Epithelial cell of proximal tubule (primary cell): ENCODE results near the gene KATNAL2. TPM values are rescaled to one million over a fixed set of nuclear protein-coding genes. Genes with fewer than 3 reads are reported as not detected.
A peak's percentile ranks its signal among the peaks of the same experiment; 100 is the strongest.

Experiments used
- DNase-seq: peaks from one replicate; pipeline ENCODE4 v3.0.0-alpha.2; 2011; ENCODE audit warnings: low read depth
- H3K4me3 ChIP-seq: 2 replicates; pipeline ENCODE4 v1.5.1; 2011; ENCODE audit warnings: low read depth, mild to moderate bottlenecking, low read length
- total RNA-seq: library from RNA; depleted of rRNA; stranded (reverse); fragments of >200 nt; gene quantifications from 2 replicates; pipeline ENCODE4 v1.2.3, GENCODE V29; 2015
- TF ChIP-seq, protein P1 (sequence below): conservative IDR thresholded peaks from 2 replicates; pipeline ENCODE4 v1.5.1; 2012; ENCODE audit warnings: low read depth, mild to moderate bottlenecking, low read length

KATNAL2 gene
- total RNA-seq, 1 donor from 2014 or later = 0.06 TPM

DNA sequence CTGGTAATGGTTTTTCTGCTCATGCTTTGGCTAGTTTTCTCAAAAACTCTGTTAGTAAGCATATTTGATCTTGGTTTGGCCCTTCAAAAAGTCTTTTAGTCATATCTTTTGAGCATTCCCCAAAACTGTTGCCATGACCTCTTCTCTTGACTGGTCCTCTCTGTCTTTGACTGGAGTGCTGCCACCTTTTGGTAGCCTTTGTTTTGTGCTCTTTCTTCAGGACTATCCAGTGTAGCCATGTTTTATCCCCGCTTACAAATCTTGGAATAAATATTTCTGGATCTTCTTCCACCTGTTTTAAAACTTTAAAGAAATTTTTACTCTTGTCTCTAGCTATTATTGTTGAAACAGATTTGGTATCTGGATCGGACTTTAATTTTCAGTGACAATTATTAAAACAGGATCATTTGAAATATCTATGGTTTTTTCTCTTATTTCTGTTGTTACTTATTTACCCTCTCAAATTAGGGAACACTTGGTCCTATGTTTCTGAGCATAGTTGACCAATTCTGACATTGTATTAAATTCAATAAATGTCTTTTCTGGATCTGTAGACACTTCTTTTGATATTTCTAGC lies 119.0 kb downstream of the KATNAL2 start:
- DNase-seq = no peak
- TF ChIP-seq, protein P1, sequence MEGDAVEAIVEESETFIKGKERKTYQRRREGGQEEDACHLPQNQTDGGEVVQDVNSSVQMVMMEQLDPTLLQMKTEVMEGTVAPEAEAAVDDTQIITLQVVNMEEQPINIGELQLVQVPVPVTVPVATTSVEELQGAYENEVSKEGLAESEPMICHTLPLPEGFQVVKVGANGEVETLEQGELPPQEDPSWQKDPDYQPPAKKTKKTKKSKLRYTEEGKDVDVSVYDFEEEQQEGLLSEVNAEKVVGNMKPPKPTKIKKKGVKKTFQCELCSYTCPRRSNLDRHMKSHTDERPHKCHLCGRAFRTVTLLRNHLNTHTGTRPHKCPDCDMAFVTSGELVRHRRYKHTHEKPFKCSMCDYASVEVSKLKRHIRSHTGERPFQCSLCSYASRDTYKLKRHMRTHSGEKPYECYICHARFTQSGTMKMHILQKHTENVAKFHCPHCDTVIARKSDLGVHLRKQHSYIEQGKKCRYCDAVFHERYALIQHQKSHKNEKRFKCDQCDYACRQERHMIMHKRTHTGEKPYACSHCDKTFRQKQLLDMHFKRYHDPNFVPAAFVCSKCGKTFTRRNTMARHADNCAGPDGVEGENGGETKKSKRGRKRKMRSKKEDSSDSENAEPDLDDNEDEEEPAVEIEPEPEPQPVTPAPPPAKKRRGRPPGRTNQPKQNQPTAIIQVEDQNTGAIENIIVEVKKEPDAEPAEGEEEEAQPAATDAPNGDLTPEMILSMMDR = peak; percentile 72

DNA sequence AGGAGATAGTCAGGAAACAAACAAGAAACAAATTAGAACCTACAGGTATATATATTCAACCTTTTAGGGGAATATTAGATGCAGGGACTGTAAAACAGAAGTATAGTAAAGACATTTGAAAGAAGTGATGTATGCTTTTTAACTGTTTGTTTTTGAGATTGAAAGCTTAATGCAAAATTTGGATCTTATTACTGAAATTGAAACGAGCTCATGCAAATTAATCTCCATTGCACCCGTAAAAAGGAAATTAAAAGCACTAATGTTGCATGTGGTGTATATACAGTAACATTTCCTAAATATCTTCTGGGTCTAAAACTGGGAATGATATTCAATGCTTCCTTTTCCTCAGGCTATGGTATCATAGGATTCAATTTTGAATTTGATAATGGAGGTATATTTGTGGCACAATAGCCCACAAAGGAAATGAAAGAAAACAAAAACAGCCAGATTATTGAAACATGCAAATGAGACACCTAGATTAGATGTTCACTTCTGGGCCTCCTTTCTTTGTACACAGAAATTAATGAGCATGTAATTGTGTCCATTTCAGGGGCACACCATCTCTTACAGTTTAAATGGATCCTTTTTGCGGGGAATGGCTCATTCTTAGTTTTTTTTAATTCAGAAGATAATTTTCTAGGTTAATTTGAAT lies 119.7 kb downstream of the KATNAL2 start:
- TF ChIP-seq, protein P1 = no peak
- H3K4me3 ChIP-seq = no peak overlapping the region
- no peak for DNase-seq

More for the DNA sequence above, 119.0 kb downstream of the KATNAL2 start:
- no peak overlapping the region for H3K4me3 ChIP-seq

DNA sequence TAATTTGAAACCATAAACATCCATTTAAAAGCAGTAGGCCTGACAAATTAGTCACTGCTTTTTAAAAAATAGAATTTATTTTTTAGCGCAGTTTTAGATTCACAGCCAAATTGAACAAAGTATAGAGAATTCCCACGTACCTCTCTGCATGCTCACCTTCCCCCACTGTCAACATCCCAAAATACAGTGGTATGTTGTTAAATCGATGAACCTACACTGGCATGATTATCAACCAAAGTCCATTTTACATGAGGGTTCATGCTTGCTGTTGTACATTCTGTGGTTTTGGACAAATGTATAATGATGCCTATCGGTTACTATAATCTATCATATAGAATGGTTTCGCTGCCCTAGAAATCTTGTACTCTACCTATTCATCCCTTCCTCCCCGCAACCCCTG lies 123.6 kb downstream of the KATNAL2 start:
- TF ChIP-seq, protein P1 = no peak
- H3K4me3 ChIP-seq = no peak overlapping the region
- DNase-seq = no peak

DNA sequence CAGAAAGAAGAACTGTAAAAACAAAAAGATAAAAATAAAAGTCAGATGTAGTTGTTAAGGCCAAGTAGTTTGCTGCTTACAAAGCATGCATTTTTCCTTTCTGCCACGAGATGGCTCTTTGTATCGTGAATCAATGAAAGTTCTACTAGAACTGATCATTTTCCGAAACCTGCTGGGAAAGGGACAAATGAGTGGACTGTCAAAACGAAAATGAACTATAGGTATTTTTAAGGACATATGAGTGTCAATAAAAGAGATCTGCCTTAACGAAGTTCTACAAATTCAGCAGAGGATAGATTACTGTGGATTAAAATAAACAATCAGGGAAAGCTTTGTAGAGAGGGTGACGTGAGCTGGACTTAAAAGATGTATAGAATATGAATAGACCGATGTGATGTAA lies 133.1 kb downstream of the KATNAL2 start:
- TF ChIP-seq, protein P1 = peak; percentile 78
- peak; percentile 9 for DNase-seq
- H3K4me3 ChIP-seq = no peak overlapping the region

DNA sequence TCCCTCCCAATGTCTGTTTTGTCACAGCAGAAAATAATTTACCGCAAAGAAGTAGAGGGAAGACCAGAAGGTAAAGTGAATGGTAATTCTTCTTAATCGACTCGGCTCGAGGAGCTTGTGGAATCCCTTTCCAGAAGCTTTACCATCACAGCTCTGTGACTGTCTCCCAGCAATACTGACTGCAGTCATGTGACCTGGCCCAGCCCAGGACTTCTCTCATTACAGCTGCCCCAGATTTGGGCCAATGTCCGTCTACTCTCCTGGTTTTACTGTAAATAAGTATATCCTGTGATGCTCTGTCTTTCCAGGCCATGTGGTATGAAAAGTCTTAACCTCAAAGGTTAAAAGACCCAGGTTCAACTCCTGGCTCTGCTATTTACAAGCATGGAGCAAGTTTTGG lies 137.0 kb downstream of the KATNAL2 start:
- no peak overlapping the region for H3K4me3 ChIP-seq
- no peak for DNase-seq
- TF ChIP-seq, protein P1 = no peak

DNA sequence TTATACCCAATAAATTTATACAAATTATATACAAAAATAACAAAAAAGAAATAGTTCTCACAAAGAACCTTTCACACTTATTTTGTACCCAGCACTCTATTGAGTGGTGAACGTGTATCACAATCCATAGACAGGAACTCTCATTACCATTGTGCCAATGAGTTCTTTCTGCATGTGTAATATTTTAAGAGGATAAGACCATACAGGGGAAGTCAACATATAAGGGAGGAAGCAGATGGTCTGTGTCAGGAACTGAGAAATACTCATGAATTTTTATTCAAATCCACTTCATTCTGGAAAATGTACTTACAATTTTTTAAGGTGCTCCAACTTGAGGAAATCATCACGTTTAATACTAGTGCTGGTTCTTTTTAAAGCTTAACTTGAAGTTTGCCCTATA lies 145.1 kb downstream of the KATNAL2 start:
- no peak overlapping the region for H3K4me3 ChIP-seq
- TF ChIP-seq, protein P1 = no peak
- DNase-seq = no peak

DNA sequence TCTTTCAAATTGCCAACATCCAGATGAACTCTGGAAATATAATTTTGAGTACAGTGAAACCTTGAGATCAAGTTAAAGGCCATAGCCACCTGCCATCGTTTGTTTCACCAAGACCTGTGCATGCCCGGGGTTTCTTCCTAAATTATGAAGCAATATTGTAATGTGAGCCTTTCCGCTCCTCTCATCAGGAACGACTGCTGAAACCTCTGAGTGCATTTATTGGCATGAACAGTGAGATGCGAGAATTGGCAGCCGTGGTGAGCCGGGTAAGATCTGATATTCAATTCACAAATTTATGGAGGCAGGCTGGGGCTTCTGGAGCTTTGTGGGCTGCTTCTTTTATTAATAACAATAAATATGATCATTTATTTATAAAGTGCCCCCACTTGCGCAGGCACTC lies 145.7 kb downstream of the KATNAL2 start:
- no peak for DNase-seq
- TF ChIP-seq, protein P1 = no peak
- no peak overlapping the region for H3K4me3 ChIP-seq
